Epithelial cell of proximal tubule (primary cell): ENCODE data around the gene MTHFD1L. TPM values are rescaled to one million over a fixed set of nuclear protein-coding genes. Genes with fewer than 3 reads are reported as not detected.
"Not testable (repeated sequence)": the region's sequence is repeated elsewhere in the genome, so short reads cannot be mapped to it uniquely, and the experiment has no call there.

Experiments used
- DNase-seq: peaks from one replicate; pipeline ENCODE4 v3.0.0-alpha.2; 2011; ENCODE audit warnings: low read depth
- H3K4me3 ChIP-seq: 2 replicates; pipeline ENCODE4 v1.5.1; 2011; ENCODE audit warnings: low read depth, mild to moderate bottlenecking, low read length
- total RNA-seq: library from RNA; depleted of rRNA; stranded (reverse); fragments of >200 nt; gene quantifications from 2 replicates; pipeline ENCODE4 v1.2.3, GENCODE V29; 2015
- TF ChIP-seq, protein P1 (sequence below): conservative IDR thresholded peaks from 2 replicates; pipeline ENCODE4 v1.5.1; 2012; ENCODE audit warnings: low read depth, mild to moderate bottlenecking, low read length

MTHFD1L gene
- total RNA-seq, 1 donor from 2014 or later = 39.5 TPM

DNA sequence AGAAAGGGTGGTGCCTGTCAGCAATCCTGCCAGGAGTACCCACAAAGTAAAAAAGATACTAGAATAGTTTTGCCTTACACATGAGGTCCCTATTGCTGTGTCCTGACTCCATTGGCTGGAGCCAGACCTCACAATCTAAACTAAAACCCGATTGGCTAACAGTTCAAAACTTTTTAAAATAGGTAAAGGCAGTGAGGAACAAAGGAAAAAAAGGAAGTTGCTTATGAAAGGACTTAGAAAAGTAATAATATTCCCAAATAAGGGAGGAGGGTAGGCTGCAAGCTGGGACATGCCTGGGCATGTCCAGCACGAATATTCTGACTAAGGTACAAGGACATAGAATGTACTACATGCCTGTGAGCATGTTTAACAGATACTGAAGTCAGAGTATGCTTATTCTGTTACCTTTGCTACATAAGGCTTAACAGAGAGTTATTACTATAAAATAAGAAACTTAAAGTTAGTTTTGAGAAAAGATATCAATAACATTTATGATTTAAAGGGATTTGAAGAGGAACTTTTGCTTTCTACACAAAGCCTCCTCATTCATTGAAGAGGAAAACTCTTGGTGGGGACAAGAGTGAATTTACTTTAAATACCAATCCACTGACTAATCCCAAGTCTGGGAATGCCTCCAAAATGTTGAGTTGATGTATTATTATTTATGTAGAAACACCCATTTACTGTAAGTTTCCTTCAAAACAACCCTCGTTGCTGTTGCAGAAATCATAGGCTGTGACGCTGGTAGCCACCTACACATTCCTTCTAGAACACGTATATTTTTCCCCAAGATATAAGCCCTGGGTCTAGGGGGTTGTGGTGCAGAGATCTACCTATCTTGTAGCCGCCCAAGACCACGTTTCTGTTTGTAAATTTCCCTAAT lies 8.2 kb upstream of the MTHFD1L start:
- TF ChIP-seq, protein P1, sequence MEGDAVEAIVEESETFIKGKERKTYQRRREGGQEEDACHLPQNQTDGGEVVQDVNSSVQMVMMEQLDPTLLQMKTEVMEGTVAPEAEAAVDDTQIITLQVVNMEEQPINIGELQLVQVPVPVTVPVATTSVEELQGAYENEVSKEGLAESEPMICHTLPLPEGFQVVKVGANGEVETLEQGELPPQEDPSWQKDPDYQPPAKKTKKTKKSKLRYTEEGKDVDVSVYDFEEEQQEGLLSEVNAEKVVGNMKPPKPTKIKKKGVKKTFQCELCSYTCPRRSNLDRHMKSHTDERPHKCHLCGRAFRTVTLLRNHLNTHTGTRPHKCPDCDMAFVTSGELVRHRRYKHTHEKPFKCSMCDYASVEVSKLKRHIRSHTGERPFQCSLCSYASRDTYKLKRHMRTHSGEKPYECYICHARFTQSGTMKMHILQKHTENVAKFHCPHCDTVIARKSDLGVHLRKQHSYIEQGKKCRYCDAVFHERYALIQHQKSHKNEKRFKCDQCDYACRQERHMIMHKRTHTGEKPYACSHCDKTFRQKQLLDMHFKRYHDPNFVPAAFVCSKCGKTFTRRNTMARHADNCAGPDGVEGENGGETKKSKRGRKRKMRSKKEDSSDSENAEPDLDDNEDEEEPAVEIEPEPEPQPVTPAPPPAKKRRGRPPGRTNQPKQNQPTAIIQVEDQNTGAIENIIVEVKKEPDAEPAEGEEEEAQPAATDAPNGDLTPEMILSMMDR = no peak
- no peak overlapping the region for H3K4me3 ChIP-seq
- peak; percentile 83 for DNase-seq

GRCh38 chr6:150857945-150858308 lies 7.6 kb upstream of the MTHFD1L start:
- TF ChIP-seq, protein P1 = no peak
- H3K4me3 ChIP-seq = no peak overlapping the region
- no peak for DNase-seq

DNA sequence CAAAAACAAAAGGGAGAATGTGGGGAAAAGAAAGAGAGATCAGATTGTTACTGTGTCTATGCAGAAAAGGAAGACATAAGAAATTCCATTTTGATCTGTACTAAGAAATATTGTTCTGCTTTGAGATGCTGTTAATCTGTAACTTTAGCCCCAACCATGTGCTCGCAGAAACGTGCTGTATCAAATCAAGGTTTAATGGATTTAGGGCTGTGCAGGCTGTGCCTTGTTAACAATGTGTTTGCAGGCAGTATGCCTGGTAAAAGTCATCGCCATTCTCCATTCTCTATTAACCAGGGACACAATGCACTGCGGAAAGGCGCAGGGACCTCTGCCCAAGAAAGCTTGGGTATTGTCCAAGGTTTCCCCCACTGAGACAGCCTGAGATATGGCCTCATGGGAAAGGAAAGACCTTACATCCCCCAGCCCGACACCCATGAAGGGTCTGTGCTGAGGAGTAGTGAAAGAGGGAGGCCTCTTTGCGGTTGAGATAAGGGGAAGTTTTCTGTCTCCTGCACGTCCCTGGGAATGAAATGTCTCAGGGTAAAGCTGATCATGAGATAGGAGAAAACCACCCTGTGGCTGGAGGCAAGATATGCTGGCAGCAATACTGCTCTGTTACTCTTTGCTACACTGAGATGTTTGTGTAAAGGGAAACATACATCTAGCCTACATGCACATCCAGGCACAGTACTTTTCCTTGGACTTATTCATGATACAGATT lies 3.9 kb upstream of the MTHFD1L start:
- not testable (repeated sequence) for H3K4me3 ChIP-seq, DNase-seq

DNA sequence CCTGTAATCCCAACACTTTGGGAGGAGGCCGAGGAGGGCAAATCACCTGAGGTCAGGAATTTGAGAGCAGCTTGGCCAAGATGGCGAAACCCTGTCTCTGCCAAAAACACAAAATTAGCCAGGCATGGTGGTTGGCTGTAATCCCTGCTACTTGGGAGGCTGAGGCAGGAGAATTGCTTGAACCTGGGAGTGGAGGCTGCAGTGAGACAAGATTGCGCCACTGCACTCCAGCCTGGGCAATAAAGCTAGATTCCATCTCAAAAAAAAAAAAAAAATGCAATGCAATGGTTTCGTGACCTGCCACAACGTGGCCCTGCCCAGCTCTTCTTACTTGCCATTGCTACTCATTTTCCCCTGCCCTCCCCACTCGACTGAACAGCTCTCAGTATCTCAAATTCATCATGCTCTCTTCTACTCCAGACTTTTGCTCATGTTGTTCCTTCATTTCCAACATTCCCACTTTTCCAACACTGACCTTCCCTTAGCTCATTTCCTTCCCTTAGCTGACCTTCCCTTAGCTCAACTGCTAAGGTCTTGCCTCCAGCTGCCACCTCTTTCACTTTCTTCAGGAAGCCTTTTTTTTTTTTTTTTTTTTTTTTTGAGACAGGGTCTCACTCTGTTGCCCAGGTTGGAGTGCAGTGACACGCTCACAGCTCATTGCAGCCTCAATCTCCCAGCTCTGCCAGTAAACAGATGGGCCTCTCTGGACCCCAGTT lies 2.1 kb upstream of the MTHFD1L start:
- TF ChIP-seq, protein P1 = no peak
- no peak for DNase-seq

GRCh38 chr6:150865043-150865405 lies 478 bp upstream of the MTHFD1L start:
- peak overlapping the region; percentile 72 for H3K4me3 ChIP-seq
- DNase-seq = no peak
- TF ChIP-seq, protein P1 = no peak

More for the DNA sequence above, 2.1 kb upstream of the MTHFD1L start:
- no peak overlapping the region for H3K4me3 ChIP-seq

- TF ChIP-seq, protein P1 = no peak
- no peak for DNase-seq
- H3K4me3 ChIP-seq = peak overlapping the region; percentile 72
These were observed 867 bp downstream of the MTHFD1L start for GRCh38 chr6:150866147-150866990.
